HuH-7.5 (cell line): ENCODE data around the gene RHOBTB3.

Source experiments
- DNase-seq: peaks from one replicate; pipeline ENCODE4 v3.0.0; 2011; ENCODE audit warnings: low spot score

RHOBTB3 gene

GRCh38 chr5:95731571-95732554 lies 727 bp downstream of the RHOBTB3 start:
- no peak for DNase-seq

- DNase-seq, result no peak
These were observed 2.0 kb downstream of the RHOBTB3 start for GRCh38 chr5:95733107-95733665.

- DNase-seq, result no peak
These were observed 3.1 kb downstream of the RHOBTB3 start for GRCh38 chr5:95734187-95734586.

GRCh38 chr5:95734906-95735305 lies 3.8 kb downstream of the RHOBTB3 start:
- no peak for DNase-seq

- no peak for DNase-seq
These were observed 4.3 kb downstream of the RHOBTB3 start for GRCh38 chr5:95735406-95735805.

GRCh38 chr5:95738072-95738471 lies 6.9 kb downstream of the RHOBTB3 start:
- DNase-seq, result no peak

- DNase-seq, result no peak
These were observed 7.7 kb downstream of the RHOBTB3 start for GRCh38 chr5:95738834-95739233.

GRCh38 chr5:95739857-95740256 lies 8.7 kb downstream of the RHOBTB3 start:
- no peak for DNase-seq

- DNase-seq, result no peak
These were observed 10.3 kb downstream of the RHOBTB3 start for GRCh38 chr5:95741458-95741857.

GRCh38 chr5:95743232-95743631 lies 12.1 kb downstream of the RHOBTB3 start:
- no peak for DNase-seq

GRCh38 chr5:95743877-95744276 lies 12.7 kb downstream of the RHOBTB3 start:
- no peak for DNase-seq

GRCh38 chr5:95746194-95746593 lies 15.1 kb downstream of the RHOBTB3 start:
- no peak for DNase-seq

GRCh38 chr5:95746722-95747679 lies 15.9 kb downstream of the RHOBTB3 start:
- no peak for DNase-seq

GRCh38 chr5:95748133-95748532 lies 17.0 kb downstream of the RHOBTB3 start:
- DNase-seq, result no peak

- DNase-seq, result no peak
These were observed 23.4 kb downstream of the RHOBTB3 start for GRCh38 chr5:95754545-95754944.

GRCh38 chr5:95759005-95759404 lies 27.9 kb downstream of the RHOBTB3 start:
- DNase-seq, result peak; percentile 12

GRCh38 chr5:95759634-95760033 lies 28.5 kb downstream of the RHOBTB3 start:
- peak; percentile 21 for DNase-seq

GRCh38 chr5:95760273-95761191 lies 29.4 kb downstream of the RHOBTB3 start:
- no peak for DNase-seq

- DNase-seq, result no peak
These were observed 30.9 kb downstream of the RHOBTB3 start for GRCh38 chr5:95761771-95762651.

GRCh38 chr5:95762652-95763041 lies 31.5 kb downstream of the RHOBTB3 start:
- no peak for DNase-seq
